Body of pancreas (tissue), 4 donors: ENCODE results near the gene ENO3. TPM values are rescaled to one million over a fixed set of nuclear protein-coding genes. Genes with fewer than 3 reads are reported as not detected.
A peak's percentile ranks its signal among the peaks of the same experiment; 100 is the strongest.
"Not testable (repeated sequence)": the region's sequence is repeated elsewhere in the genome, so short reads cannot be mapped to it uniquely, and the experiment has no call there.

Experiments
- ATAC-seq: fragments of 150-250 bp; one replicate; pipeline ENCODE4 v1.9.1; 2016
- DNase-seq, 4 donors: peaks; one replicate each; pipeline ENCODE4 v3.0.0-alpha.2; 2019
- H3K27ac ChIP-seq, 4 donors: fragments of 200-600 bp; sonication (generic); 1 replicate in 3 of 4; 2 replicates in 1 of 4; pipeline versions ENCODE4 v1.5.1 to v1.6.1; 2016 to 2019; ENCODE audit warnings: mild to moderate bottlenecking in 1 of 4, mixed read lengths in 1 of 4, moderate library complexity in 1 of 4
- H3K27me3 ChIP-seq, 2 donors: fragments of 200-600 bp; sonication (generic); one replicate each; pipeline ENCODE4 v1.6.0; 2016; ENCODE audit warnings: mild to moderate bottlenecking in 1 of 2
- H3K36me3 ChIP-seq, 2 donors: fragments of 200-600 bp; sonication (generic); replicated peaks in 1 of 2; 2 replicates each; pipeline ENCODE4 v1.5.1; 2016; ENCODE audit warnings: low read depth in 2 of 2; ENCODE audit not compliant: insufficient read depth in 1 of 2
- H3K4me1 ChIP-seq: fragments of 200-600 bp; sonication (generic); one replicate; pipeline ENCODE4 v1.6.0; 2016
- H3K4me3 ChIP-seq, 2 donors: fragments of 200-600 bp; sonication (generic); 1 replicate in 1 of 2; 2 replicates in 1 of 2; pipeline ENCODE4 v1.5.1; 2016 to 2019
- H3K9me3 ChIP-seq, 3 donors: fragments of 200-600 bp; sonication (generic); 1 replicate in 2 of 3; 2 replicates in 1 of 3; pipeline ENCODE4 v1.5.1; 2016
- CTCF ChIP-seq, 7 experiments: fragments of 450-650 bp in 4 of 7; fragments of 200-600 bp in 3 of 7; sonication (generic) in 3 of 7; IDR thresholded peaks; one replicate each; pipeline ENCODE4 v1.5.1; 2016 to 2019; ENCODE audit warnings: antibody characterized with exemption in 7 of 7
- POLR2A ChIP-seq, 3 donors: fragments of 450-650 bp; IDR thresholded peaks; one replicate each; pipeline ENCODE4 v1.6.1; 2016; ENCODE audit warnings: antibody characterized with exemption in 3 of 3, mild to moderate bottlenecking in 2 of 3
- WGBS, 2 donors: methylation state at CpG; one replicate each; pipeline ENCODE4 v1.1.5; 2017; 5-methylcytosine and 5-hydroxymethylcytosine counted together
- intact Hi-C: fragments of 100-400 bp; cut with DNase I; formaldehyde crosslinking; loops from one replicate; pipeline ENCODE4 v1.15.1; 2023
- total RNA-seq, 2 donors: library from RNA; depleted of rRNA; stranded (reverse); fragments of >200 nt; gene quantifications; one replicate each; pipeline ENCODE4 v1.1.0, GENCODE V29; 2016

ENO3 gene
- total RNA-seq, 2 donors from 2014 or later, result 3.3 to 3.6 TPM

- Histone ChIP-seq H3K4me1 (peaks cover 18% of the 10 kb centered on the region), H3K9me3 (no peaks in the 10 kb centered on the region), H3K27ac (peak overlapping the region in 2 of 4 donors; percentile 59 to 61), H3K36me3 (no peaks in the 10 kb centered on the region), H3K4me3 (no peak overlapping the region), H3K27me3 (no peaks in the 10 kb centered on the region)
- ATAC-seq (no peak), DNase-seq (no peak)
- intact Hi-C loops, result no loop called here
- TF ChIP-seq POLR2A (IDR thresholded peaks at IDR 0.05) (no peak), CTCF (IDR thresholded peaks at IDR 0.05) (no peak)
- WGBS, 2 donors, result 47 to 66% methylated on average over 7 to 9 of the region's 10 CpGs
Measured at GRCh38 chr17:4908301-4908700, 42.6 kb upstream of the ENO3 start.

GRCh38 chr17:4908711-4909496 is 42.0 kb upstream of the ENO3 start:
- DNase-seq (peak; percentile 90 to 94 (median 94)), ATAC-seq (peak; percentile 98)
- intact Hi-C loops, result no loop called here
- H3K36me3 ChIP-seq, result no peaks in the 10 kb centered on the region
- no peaks in the 10 kb centered on the region for H3K27me3 ChIP-seq
- no peaks in the 10 kb centered on the region for H3K9me3 ChIP-seq
- WGBS, 2 donors, result 18 to 29% methylated on average over 9 to 20 of the region's 20 CpGs
- peaks cover 12% of the 10 kb centered on the region for H3K4me1 ChIP-seq
- TF ChIP-seq CTCF (IDR thresholded peaks at IDR 0.05), result peak; percentile 71 to 96 (median 94)
- TF ChIP-seq POLR2A (IDR thresholded peaks at IDR 0.05), result peak in 2 of 3 donors; percentile 23 to 28
- peak overlapping the region in 3 of 4 donors; percentile 21 to 61 (median 59) for H3K27ac ChIP-seq
- H3K4me3 ChIP-seq, result no peak overlapping the region

GRCh38 chr17:4913994-4914393 is 36.9 kb upstream of the ENO3 start:
- Histone ChIP-seq H3K36me3 (no peaks in the 10 kb centered on the region), H3K27me3 (no peaks in the 10 kb centered on the region), H3K9me3 (no peaks in the 10 kb centered on the region), H3K4me3 (no peak overlapping the region), H3K4me1 (peaks cover 7% of the 10 kb centered on the region), H3K27ac (peak overlapping the region in 2 of 4 donors; percentile 9 to 44)
- ATAC-seq (peak; percentile 16), DNase-seq (no peak)
- intact Hi-C loops, result loop anchor here (10.0 kb wide), 1 partner anchor 151 kb away; no protein-coding TSS in a partner anchor
- no peak for TF ChIP-seq POLR2A (IDR thresholded peaks at IDR 0.05)
- peak in 1 of 7 experiments; percentile 4 for TF ChIP-seq CTCF (IDR thresholded peaks at IDR 0.05)
- WGBS, 2 donors, result 20 to 44% methylated on average over 1 of the region's 1 CpG

GRCh38 chr17:4914551-4914950 is 36.4 kb upstream of the ENO3 start:
- H3K9me3 ChIP-seq, H3K4me3 ChIP-seq, H3K36me3 ChIP-seq, DNase-seq, H3K27me3 ChIP-seq, ATAC-seq, H3K4me1 ChIP-seq: not testable (repeated sequence)
- H3K27ac ChIP-seq, result peak overlapping the region in 2 of 4 donors; percentile 9 to 44
- intact Hi-C loops, result loop anchor here (10.0 kb wide), 1 partner anchor 150 kb away; no protein-coding TSS in a partner anchor
- WGBS, 2 donors, result 69 to 78% methylated on average over 4 of the region's 4 CpGs

GRCh38 chr17:4919511-4920047 is 31.3 kb upstream of the ENO3 start:
- H3K36me3 ChIP-seq, result no peaks in the 10 kb centered on the region
- WGBS, 2 donors, result 68 to 73% methylated on average over 8 of the region's 8 CpGs
- ATAC-seq, result no peak
- H3K9me3 ChIP-seq, result no peaks in the 10 kb centered on the region
- no peak overlapping the region for H3K4me3 ChIP-seq
- intact Hi-C loops, result loop anchor here (10.0 kb wide), 1 partner anchor 145 kb away; no protein-coding TSS in a partner anchor
- no peaks in the 10 kb centered on the region for H3K4me1 ChIP-seq
- H3K27me3 ChIP-seq, result no peaks in the 10 kb centered on the region
- TF ChIP-seq POLR2A (IDR thresholded peaks at IDR 0.05) (no peak), CTCF (IDR thresholded peaks at IDR 0.05) (no peak)
- no peak for DNase-seq
- H3K27ac ChIP-seq, result no peak overlapping the region
